Gastroesophageal sphincter (tissue), 3 donors: ENCODE data around the gene RAB36.

Experiments used
- EP300 ChIP-seq: sonication (generic); formaldehyde crosslinking; IDR thresholded peaks from one replicate; pipeline ENCODE4 v1.6.1; 2017; ENCODE audit warnings: antibody characterized with exemption, mild to moderate bottlenecking
- POLR2A ChIP-seq, 2 donors: fragments of 450-650 bp; IDR thresholded peaks; one replicate each; pipeline ENCODE4 v1.6.1; 2017; ENCODE audit warnings: antibody characterized with exemption in 2 of 2, mild to moderate bottlenecking in 2 of 2, moderate library complexity in 1 of 2
- POLR2AphosphoS5 ChIP-seq: sonication (generic); formaldehyde crosslinking; IDR thresholded peaks from one replicate; pipeline ENCODE4 v1.6.1; 2017; ENCODE audit warnings: antibody characterized with exemption
- TF ChIP-seq, protein P1 (sequence below), 4 experiments: fragments of 200-600 bp in 2 of 4; fragments of 450-650 bp in 2 of 4; sonication (generic) in 1 of 4; IDR thresholded peaks; one replicate each; pipeline ENCODE4 v1.5.1; 2017 to 2019; ENCODE audit warnings: antibody characterized with exemption in 4 of 4, mild to moderate bottlenecking in 2 of 4, moderate library complexity in 2 of 4

DNA sequence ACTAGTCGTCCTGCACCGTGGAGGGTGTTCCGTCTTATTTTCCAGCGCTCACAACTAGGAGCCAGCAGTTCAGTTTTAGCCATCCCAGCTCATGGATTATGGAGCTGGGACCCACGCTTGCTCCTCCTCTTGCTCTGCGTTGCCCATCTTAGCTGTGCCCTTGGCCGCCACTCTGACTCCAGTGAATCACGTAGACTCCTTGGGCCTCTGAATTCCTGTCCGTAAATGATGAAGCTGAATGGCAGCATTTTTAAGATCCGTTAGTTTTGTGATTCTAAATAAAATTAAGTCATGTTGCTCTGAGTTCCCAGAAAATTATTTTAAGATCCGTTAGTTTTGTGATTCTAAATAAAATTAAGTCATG, 58.8 kb downstream of the RAB36 start:
- TF ChIP-seq, protein P1, sequence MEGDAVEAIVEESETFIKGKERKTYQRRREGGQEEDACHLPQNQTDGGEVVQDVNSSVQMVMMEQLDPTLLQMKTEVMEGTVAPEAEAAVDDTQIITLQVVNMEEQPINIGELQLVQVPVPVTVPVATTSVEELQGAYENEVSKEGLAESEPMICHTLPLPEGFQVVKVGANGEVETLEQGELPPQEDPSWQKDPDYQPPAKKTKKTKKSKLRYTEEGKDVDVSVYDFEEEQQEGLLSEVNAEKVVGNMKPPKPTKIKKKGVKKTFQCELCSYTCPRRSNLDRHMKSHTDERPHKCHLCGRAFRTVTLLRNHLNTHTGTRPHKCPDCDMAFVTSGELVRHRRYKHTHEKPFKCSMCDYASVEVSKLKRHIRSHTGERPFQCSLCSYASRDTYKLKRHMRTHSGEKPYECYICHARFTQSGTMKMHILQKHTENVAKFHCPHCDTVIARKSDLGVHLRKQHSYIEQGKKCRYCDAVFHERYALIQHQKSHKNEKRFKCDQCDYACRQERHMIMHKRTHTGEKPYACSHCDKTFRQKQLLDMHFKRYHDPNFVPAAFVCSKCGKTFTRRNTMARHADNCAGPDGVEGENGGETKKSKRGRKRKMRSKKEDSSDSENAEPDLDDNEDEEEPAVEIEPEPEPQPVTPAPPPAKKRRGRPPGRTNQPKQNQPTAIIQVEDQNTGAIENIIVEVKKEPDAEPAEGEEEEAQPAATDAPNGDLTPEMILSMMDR (IDR thresholded peaks at IDR 0.05) = no peak
- no peak for TF ChIP-seq EP300
- TF ChIP-seq POLR2A (IDR thresholded peaks at IDR 0.05) = no peak
- TF ChIP-seq POLR2AphosphoS5 = no peak
